Measurements from ENCODE around the gene TAPBPL.
"Not testable (repeated sequence)": the region's sequence is repeated elsewhere in the genome, so short reads cannot be mapped to it uniquely, and the experiment has no call there.

TAPBPL gene

GRCh38 chr12:6451348-6452244, at the start of gene TAPBPL:
TAPBPL (plus strand) TSS chr12:6452042; CDS start chr12:6452249, 207 bp downstream.
- DNase-seq = peak; percentile 96

- DNase-seq = no peak
Observed at GRCh38 chr12:6404390-6404789, 47.5 kb upstream of the TAPBPL start.

- no peak for DNase-seq
Observed at GRCh38 chr12:6405963-6406362, 45.9 kb upstream of the TAPBPL start.

GRCh38 chr12:6407236-6407954, 44.4 kb upstream of the TAPBPL start:
- DNase-seq = no peak

GRCh38 chr12:6416596-6416995, 35.2 kb upstream of the TAPBPL start:
- DNase-seq = no peak

- no peak for DNase-seq
Observed at GRCh38 chr12:6418796-6419195, 33.0 kb upstream of the TAPBPL start.

- no peak for DNase-seq
Observed at GRCh38 chr12:6420364-6420763, 31.5 kb upstream of the TAPBPL start.

- peak; percentile 96 for DNase-seq
Observed at GRCh38 chr12:6423267-6424007, 28.4 kb upstream of the TAPBPL start.

GRCh38 chr12:6424008-6424347, 27.9 kb upstream of the TAPBPL start:
- no peak for DNase-seq

- no peak for DNase-seq
Observed at GRCh38 chr12:6424866-6425265, 27.0 kb upstream of the TAPBPL start.

GRCh38 chr12:6425590-6426531, 26.0 kb upstream of the TAPBPL start:
- DNase-seq = no peak

- no peak for DNase-seq
Observed at GRCh38 chr12:6426882-6427671, 24.8 kb upstream of the TAPBPL start.

GRCh38 chr12:6427796-6428195, 24.0 kb upstream of the TAPBPL start:
- DNase-seq = not testable (repeated sequence)

GRCh38 chr12:6428326-6428725, 23.5 kb upstream of the TAPBPL start:
- no peak for DNase-seq

- no peak for DNase-seq
Observed at GRCh38 chr12:6430124-6430989, 21.5 kb upstream of the TAPBPL start.

GRCh38 chr12:6432991-6433390, 18.9 kb upstream of the TAPBPL start:
- DNase-seq = no peak

- DNase-seq = no peak
Observed at GRCh38 chr12:6434205-6435140, 17.4 kb upstream of the TAPBPL start.

GRCh38 chr12:6435961-6436715, 15.7 kb upstream of the TAPBPL start:
- no peak for DNase-seq

GRCh38 chr12:6437586-6437985, 14.3 kb upstream of the TAPBPL start:
- no peak for DNase-seq

Data from NCI-H1694 (cell line).